ENCODE results near the gene IRGQ. TPM values are rescaled to one million over a fixed set of nuclear protein-coding genes. Genes with fewer than 3 reads are reported as not detected.

IRGQ gene
- total RNA-seq, 1 donor from 2014 or later, result 26.1 TPM

DNA sequence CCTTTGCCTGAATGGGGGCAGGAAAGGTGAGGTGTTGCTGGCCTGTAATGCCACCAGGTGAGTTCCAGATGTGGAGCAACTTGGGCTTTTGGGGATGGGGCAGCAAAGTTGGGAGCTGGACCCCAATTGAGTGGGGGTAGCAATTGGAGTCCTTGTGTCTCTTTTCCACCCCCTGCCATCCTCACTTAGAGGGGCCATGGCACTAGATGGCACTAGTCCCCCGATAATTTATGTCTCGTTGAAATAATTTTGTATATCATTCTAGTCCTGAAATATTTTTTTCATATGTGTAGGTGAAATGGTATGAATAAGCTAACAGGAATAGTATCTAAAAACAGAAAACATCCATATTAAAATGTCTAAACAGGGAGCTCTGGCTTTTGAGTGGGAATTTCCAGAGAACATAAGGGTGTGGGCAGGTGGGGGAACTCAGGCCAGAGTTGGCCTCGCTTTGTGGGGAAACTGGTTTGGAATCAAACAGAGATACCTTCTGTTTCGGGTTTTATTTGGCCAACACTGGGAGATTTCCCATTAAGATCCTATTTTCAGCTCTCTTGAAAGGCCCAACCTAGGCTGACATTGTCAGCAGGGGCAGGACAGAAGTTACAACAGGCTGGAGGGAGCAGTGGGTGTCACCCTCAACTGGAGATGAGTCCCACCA lies 3.8 kb upstream of the IRGQ start:
- no peak for DNase-seq
- Histone ChIP-seq H3K27ac (replicated peaks) (no peak overlapping the region), H3K9me3 (replicated peaks) (no peaks in the 10 kb centered on the region), H3K36me3 (peaks cover 30% of the 10 kb centered on the region), H3K27me3 (ENCODE audit: low read depth) (no peaks in the 10 kb centered on the region), H3K4me3 (no peak overlapping the region), H3K4me1 (peaks cover 41% of the 10 kb centered on the region)
- intact Hi-C loops (cut with micrococcal nuclease), result no loop called here
- TF ChIP-seq, protein P1, sequence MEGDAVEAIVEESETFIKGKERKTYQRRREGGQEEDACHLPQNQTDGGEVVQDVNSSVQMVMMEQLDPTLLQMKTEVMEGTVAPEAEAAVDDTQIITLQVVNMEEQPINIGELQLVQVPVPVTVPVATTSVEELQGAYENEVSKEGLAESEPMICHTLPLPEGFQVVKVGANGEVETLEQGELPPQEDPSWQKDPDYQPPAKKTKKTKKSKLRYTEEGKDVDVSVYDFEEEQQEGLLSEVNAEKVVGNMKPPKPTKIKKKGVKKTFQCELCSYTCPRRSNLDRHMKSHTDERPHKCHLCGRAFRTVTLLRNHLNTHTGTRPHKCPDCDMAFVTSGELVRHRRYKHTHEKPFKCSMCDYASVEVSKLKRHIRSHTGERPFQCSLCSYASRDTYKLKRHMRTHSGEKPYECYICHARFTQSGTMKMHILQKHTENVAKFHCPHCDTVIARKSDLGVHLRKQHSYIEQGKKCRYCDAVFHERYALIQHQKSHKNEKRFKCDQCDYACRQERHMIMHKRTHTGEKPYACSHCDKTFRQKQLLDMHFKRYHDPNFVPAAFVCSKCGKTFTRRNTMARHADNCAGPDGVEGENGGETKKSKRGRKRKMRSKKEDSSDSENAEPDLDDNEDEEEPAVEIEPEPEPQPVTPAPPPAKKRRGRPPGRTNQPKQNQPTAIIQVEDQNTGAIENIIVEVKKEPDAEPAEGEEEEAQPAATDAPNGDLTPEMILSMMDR (IDR thresholded peaks at IDR 0.05; ENCODE audit: borderline replicate concordance), result no peak

DNA sequence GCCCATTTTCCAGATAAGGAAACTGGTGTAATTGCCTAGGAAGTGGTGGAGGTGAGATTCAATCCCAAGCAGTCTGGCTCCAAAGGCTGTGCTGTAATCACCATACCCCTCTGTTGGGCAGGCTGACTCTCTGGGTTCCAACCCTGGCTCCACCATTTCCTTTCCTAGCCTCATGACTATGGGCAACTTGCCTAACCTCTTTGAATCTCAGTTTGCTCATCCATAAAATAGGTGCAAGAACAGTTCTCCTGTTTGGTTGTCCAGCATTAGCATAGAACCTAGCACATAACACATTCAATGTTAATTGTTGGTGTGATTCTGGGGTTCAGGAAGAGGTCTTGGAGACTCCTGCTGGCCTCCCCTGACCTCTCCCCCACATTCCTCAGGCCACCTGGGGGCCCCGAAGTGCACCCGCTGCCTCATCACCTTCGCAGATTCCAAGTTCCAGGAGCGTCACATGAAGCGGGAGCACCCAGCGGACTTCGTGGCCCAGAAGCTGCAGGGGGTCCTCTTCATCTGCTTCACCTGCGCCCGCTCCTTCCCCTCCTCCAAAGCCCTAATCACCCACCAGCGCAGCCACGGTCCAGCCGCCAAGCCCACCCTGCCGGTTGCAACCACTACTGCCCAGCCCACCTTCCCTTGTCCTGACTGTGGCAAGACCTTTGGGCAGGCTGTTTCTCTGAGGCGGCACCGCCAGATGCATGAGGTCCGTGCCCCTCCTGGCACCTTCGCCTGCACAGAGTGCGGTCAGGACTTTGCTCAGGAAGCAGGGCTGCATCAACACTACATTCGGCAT lies 2.7 kb upstream of the IRGQ start:
- Histone ChIP-seq H3K27me3 (ENCODE audit: low read depth) (no peaks in the 10 kb centered on the region), H3K36me3 (peaks cover 38% of the 10 kb centered on the region), H3K4me3 (no peak overlapping the region), H3K27ac (replicated peaks) (no peak overlapping the region), H3K4me1 (peaks cover 52% of the 10 kb centered on the region), H3K9me3 (replicated peaks) (no peaks in the 10 kb centered on the region)
- intact Hi-C loops (cut with micrococcal nuclease), result no loop called here
- TF ChIP-seq, protein P1 (IDR thresholded peaks at IDR 0.05; ENCODE audit: borderline replicate concordance), result no peak
- no peak for DNase-seq

DNA sequence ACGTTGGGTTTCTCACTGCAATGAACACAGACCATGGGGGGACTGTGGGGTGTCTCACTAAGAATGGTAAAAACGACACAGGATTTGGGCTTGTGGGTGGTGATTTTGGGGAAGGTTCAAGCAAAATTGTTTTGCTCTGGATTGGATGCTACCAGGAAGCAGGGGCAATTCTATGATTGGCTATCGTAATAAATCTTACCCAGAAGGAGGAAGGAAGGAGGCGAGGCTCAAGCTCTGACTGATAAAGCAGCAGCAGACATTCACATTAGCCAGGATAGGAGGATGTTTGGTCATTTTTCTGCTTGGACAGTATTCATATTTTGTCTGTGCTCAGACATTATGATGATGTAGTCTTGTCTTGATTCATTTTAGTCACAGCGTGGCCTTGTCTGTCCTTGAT lies 1.9 kb upstream of the IRGQ start:
- H3K36me3 ChIP-seq, result peaks cover 46% of the 10 kb centered on the region

DNA sequence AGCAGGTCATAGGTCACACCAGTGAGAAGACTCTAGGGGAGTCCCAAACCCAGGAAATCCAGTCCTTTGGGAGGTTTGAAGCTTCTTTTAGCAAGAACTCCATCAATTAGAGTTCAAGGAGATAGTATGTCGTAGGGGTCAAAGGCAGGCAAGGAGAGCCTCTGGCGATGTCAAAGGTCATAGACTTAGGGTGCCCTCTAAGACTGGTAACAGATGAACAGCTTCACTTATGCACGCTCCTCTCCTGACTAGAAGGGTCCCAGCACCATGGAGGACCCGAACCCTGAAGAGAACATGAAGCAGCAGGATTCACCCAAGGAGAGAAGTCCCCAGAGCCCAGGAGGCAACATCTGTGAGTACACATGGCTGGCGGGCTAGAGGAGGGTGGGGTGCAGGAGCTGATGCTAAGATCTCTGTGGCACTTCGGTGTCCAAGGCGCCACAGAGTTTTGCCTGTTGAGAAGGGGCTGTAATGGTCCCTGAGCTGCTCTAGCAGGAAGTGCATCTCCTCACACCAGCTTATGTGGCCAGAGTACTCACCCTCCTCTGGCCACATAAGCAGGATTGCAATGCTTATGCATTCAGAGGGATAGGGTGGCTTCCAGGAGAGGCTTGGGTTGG lies 1.0 kb upstream of the IRGQ start:
- H3K27me3 ChIP-seq (ENCODE audit: low read depth), result no peaks in the 10 kb centered on the region
- DNase-seq, result no peak
- TF ChIP-seq, protein P1 (IDR thresholded peaks at IDR 0.05; ENCODE audit: borderline replicate concordance), result no peak
- peaks cover 54% of the 10 kb centered on the region for H3K36me3 ChIP-seq
- intact Hi-C loops (cut with micrococcal nuclease), result no loop called here
- no peaks in the 10 kb centered on the region for H3K9me3 ChIP-seq (replicated peaks)
- H3K4me1 ChIP-seq, result peaks cover 57% of the 10 kb centered on the region
- peak overlapping the region; percentile 82 for H3K4me3 ChIP-seq
- peak overlapping the region; percentile 99 for H3K27ac ChIP-seq (replicated peaks)

More for the DNA sequence above, 1.9 kb upstream of the IRGQ start:
- Histone ChIP-seq H3K27me3 (ENCODE audit: low read depth) (no peaks in the 10 kb centered on the region), H3K4me3 (peak overlapping the region; percentile 82), H3K27ac (replicated peaks) (no peak overlapping the region), H3K4me1 (peaks cover 59% of the 10 kb centered on the region), H3K9me3 (replicated peaks) (no peaks in the 10 kb centered on the region)
- no peak for DNase-seq
- intact Hi-C loops (cut with micrococcal nuclease), result no loop called here
- TF ChIP-seq, protein P1 (IDR thresholded peaks at IDR 0.05; ENCODE audit: borderline replicate concordance), result no peak

DNA sequence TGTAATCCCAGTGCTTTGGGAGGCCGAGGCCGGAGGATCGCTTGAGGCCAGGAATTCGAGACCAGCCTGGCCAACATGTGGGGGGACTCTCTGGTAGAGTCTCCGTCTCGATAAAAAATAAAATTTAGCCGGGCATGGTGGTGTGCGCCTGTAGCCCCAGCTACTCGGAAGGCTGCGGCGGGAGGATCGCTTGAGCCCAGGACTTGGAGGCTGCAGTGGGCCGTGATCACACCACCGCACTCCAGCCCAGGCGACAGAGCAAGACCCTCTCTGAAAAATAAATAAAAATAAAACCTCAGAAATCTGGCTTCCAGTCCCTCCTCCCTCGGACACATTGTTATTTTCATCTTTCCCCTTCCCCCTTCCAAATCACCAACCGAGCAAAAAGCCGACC lies 332 bp downstream of the IRGQ start:
- TF ChIP-seq, protein P1 (IDR thresholded peaks at IDR 0.05; ENCODE audit: borderline replicate concordance), result no peak
- Histone ChIP-seq H3K9me3 (replicated peaks) (no peaks in the 10 kb centered on the region), H3K4me3 (peak overlapping the region; percentile 82), H3K4me1 (peaks cover 47% of the 10 kb centered on the region), H3K27me3 (ENCODE audit: low read depth) (no peaks in the 10 kb centered on the region), H3K36me3 (peaks cover 55% of the 10 kb centered on the region), H3K27ac (replicated peaks) (peak overlapping the region; percentile 99)
- DNase-seq, result no peak
- intact Hi-C loops (cut with micrococcal nuclease), result no loop called here
